Astrocyte of the spinal cord (primary cell): ENCODE data around the gene SARDH.

Experiments used
- DNase-seq: peaks from one replicate; pipeline ENCODE4 v3.0.0; 2011; ENCODE audit warnings: low read depth, low spot score
- H3K4me3 ChIP-seq: 2 replicates; pipeline ENCODE4 v1.5.1; 2011; ENCODE audit warnings: low read depth, mild to moderate bottlenecking, low read length, moderate library complexity
- in situ Hi-C: cut with HindIII; loops from 2 replicates; pipeline ENCODE4 v1.10.0; 2017; ENCODE audit warnings: low sequenced_read_pairs
- TF ChIP-seq, protein P1 (sequence below): IDR thresholded peaks from 2 replicates; pipeline ENCODE4 v1.5.1; 2012; ENCODE audit warnings: low read depth, mild to moderate bottlenecking, low read length, inconsistent platforms

SARDH gene

DNA sequence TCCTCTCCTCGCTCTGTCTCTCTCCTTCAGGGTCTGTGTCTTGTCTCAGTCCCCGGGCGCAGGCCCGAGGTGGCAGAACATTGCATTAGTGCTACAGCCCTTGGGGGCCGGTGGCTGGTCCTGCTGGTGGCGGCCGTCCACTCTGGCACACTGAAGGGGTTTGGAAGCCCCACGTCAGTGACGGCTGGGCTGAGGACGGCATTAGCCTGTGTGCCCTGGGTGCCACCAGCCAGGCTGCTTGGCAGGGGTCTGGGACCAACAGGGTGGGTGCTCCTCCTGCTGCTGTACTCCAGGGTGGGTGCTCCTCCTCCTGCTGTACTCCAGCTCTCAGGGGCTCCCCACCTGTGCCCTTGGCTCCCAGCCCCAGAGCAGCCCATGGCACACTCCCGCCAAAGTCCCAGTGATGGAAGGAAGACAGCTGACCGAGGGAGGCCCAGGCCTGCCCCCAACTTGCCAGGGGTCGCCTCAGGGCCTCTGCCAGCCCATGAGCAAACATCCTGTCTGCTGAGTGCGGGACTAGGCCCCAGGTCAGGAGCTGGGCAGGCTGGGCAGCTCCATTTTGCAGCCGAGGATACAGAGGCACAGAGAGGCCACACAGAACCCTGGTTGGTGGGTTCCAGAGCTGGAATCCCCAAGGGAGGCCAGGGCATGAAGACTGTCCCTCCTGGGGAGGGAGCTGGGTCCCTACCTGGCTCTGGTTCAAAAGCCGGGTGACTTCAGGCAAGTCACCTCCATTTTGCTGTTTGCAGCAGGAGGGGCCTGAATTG, 27.3 kb downstream of the SARDH start:
- in situ Hi-C loops: no loop called here

GRCh38 chr9:133709691-133710571, 28.2 kb downstream of the SARDH start:
- TF ChIP-seq, protein P1, sequence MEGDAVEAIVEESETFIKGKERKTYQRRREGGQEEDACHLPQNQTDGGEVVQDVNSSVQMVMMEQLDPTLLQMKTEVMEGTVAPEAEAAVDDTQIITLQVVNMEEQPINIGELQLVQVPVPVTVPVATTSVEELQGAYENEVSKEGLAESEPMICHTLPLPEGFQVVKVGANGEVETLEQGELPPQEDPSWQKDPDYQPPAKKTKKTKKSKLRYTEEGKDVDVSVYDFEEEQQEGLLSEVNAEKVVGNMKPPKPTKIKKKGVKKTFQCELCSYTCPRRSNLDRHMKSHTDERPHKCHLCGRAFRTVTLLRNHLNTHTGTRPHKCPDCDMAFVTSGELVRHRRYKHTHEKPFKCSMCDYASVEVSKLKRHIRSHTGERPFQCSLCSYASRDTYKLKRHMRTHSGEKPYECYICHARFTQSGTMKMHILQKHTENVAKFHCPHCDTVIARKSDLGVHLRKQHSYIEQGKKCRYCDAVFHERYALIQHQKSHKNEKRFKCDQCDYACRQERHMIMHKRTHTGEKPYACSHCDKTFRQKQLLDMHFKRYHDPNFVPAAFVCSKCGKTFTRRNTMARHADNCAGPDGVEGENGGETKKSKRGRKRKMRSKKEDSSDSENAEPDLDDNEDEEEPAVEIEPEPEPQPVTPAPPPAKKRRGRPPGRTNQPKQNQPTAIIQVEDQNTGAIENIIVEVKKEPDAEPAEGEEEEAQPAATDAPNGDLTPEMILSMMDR: no peak
- DNase-seq: no peak
- in situ Hi-C loops: no loop called here

More for the DNA sequence above, 27.3 kb downstream of the SARDH start:
- no peak overlapping the region for H3K4me3 ChIP-seq
- TF ChIP-seq, protein P1: no peak
- DNase-seq: no peak

DNA sequence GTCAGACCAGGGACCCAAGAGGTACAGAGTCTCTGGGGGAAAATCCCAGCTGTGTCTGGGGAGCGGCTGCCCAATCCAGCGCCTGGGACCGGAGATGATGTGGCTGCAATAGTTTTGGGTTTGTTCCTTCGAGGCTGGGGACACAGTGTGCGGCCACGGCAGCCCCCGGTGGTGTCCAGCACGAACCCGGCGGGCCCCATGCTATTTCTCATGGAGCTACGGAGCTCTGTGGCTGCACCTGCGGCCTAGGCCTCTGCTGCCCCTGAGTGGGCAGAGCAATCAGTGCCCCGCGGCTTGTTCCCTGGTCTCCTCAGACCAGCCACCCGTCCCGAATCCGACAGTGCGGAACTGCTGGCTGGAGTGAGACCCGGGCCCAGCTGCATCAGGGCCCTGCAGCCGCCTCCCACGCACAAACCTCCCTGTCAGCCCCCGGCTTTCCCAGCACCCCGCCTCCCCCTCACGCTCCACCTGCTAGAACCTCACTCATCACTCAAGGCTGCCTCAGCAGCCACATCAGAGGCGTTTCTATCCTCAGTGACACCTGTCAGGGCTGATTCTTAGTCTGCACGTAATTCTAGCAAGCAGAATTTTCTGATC, 29.0 kb downstream of the SARDH start:
- DNase-seq: no peak
- TF ChIP-seq, protein P1: no peak
- in situ Hi-C loops: no loop called here
- no peak overlapping the region for H3K4me3 ChIP-seq

More at GRCh38 chr9:133709691-133710571, 28.2 kb downstream of the SARDH start:
- H3K4me3 ChIP-seq: no peak overlapping the region

DNA sequence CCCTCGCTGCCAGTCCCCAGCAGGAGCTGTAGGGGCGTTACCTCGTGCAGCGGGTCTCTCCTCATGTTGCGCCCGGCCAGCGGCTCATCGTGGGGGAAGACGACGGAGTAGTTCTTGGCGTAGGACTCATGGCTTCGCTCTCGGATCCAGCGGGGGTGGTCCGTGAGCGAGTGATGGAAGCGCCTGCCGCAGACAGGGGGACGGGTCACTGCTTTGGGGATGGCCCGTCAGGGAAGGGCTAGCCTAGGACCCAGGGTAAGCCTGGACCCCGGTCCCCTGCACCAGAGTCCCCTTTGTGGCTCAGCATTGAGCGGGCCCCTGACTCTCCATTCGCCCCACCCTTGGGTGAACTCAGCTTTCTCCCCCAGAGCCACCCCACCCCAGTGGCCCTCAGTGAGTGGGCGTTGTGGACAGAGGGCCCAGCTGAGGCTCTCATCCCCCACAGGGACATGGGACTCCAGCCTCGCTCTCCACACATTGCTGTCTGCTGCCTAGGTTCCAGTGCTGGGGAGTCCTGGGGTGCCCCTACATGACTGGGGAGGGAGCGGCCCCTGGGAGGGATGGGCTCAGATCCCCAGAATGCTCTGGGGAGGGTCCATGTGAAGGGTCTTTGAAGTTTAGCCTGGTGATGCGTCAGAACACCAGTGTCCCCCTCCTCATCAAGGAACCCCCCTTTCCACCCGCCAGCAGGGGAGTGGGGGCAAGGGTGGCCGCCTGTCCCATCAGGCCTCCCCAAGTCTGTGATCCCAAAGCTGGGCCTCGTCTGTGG, 29.7 kb downstream of the SARDH start:
- TF ChIP-seq, protein P1: no peak
- in situ Hi-C loops: no loop called here
- no peak overlapping the region for H3K4me3 ChIP-seq
- no peak for DNase-seq

GRCh38 chr9:133707763-133708245, 30.3 kb downstream of the SARDH start:
- DNase-seq: no peak
- in situ Hi-C loops: no loop called here
- TF ChIP-seq, protein P1: no peak
- H3K4me3 ChIP-seq: no peak overlapping the region
